HG03575 (cell line): Measurements from ENCODE around the gene GUCD1.
"Not testable (repeated sequence)": the region's sequence is repeated elsewhere in the genome, so short reads cannot be mapped to it uniquely, and the experiment has no call there.

Source experiments
- ATAC-seq: cut with Tn5 transposase; IDR thresholded peaks from one replicate; pipeline ENCODE4 v1.9.1; 2021; ENCODE audit not compliant: unreplicated experiment, insufficient number of reproducible peaks, low FRiP score; ENCODE audit errors: extremely low read depth

The GUCD1 gene

DNA sequence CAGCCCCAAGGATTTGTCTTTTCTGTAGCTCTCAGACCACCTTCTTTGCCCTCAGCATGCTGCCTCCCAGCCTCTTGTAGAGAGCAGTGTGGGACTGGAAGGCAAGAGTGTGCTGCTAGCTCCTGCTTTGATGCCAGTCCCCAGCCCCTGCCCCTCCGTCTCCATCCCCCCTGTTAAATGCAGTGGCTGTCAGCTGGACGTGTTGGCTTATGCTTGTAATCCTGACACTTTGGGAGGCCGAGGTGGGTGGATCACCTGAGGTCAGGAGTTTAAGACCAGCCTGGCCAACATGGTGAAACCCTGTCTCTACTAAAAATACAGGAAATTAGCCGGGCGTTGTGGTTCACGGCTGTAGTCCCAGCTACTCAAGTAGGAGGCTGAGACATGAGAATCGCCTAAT is 16.3 kb upstream of the GUCD1 start:
- no peak for ATAC-seq

DNA sequence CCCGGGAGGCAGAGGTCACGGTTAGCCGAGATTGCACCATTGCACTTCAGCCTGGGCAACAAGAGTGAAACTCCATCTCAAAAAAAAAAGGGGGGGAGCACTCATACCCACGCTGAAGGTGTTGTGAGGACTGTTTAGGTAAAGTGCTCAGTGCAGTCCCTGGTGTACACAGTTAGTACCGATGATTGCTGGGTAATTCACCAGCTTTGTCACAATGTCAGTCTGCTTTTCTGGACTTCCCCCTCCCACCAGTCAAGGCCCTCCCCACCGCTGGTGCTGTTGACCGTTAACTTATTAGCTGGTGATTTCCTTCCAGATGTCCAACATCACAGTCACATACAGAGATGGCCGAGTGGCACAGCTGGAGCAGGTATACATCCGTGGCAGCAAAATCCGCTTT is 12.7 kb upstream of the GUCD1 start:
- ATAC-seq: no peak

DNA sequence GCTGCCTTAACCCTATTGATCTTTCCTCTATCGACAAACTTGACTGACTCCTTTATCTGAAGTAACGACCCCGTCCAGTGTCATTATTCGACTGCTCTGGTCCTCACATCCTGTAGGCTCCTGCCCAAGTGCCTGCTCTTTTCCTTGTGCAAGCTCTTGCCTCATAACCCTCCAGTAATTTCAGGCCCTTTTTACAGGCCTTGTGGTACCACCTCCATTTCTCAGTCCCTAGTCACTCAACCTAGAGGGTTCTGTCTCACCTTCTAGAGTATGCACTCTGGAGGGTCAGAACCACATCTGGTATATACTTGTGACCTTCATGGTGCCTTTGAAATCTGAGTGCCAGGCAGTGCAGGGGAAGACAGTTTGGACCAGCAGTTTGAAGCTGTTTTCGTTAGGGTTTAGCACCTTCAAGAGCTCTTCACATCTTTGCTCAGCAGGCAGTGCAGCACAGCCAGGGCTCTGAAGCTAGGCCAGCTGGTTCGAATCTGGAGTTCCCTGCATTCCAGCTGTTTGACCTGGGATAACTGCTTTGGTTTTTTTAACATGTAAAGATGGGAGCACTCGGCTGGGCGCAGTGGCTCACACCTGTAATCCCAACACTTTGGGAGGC is 12.1 kb upstream of the GUCD1 start:
- ATAC-seq: no peak

DNA sequence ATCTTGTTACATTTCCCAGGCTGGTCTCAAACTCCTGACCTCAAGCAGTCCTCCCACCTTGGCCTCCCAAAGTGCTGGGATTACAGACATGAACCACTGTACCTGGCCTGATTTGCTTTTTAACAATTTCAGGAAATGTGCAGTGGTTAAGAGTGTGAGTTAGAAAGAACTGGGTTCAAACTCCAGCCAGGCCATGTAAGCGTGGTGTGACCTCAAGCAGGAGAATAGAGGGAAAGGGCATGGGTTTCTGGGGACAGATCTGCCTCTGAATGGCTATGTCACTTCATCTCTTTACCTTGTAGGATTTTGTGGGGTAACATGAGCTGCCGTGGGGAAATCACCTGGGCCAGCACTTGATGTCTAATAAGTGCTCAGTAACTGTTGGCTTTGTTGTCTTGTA is 10.1 kb upstream of the GUCD1 start:
- no peak for ATAC-seq

DNA sequence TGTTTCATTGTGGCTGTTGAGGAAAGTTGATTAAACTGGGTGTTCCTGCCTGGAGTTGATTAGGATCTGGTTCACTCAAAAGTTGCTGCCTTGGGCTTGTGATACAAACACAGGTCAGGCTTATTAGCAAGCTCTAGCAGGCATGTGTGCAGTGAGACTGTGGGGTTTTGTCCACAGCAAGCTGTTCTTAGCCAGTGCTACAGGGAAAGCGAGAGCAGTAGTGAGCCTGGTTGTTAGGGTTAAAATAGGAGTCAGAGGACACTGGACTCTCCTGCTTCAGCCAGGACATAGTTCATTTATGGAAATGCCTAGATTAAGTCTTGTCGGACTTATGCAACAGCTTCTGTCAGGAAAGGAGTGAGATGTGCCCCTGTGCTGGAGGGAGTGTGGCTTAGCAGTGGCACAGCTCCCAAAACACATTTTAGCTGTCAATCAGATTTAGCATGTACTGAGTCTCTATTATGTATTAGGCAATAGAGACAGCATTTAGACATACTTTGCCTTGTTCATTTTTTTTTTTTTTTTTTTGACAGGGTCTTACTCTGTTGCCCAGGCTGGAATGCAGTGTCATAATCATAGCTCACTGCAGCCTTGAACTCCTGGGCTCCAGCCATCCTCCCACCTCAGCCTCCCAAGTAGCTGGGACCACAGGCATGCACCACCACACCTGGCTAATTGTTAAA is 9.6 kb upstream of the GUCD1 start:
- ATAC-seq: no peak

DNA sequence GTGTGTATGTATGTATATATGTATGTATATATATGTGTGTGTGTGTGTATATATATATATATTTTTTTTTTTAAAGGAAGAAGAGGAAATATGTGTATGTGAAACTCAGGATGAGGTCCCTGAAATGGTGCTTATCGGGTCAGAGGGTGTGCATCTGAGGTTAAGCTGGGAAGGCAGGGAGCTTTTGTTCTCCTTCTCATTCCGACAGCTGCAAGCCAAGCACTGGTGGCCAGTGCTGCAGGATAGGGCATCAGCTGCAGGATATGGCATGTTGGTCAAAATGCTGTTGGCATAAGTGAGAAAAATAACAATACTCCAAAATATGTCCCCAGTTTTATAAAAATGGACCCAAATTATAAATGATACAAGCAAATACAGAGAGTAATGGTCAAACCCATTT is 8.3 kb upstream of the GUCD1 start:
- ATAC-seq: no peak

DNA sequence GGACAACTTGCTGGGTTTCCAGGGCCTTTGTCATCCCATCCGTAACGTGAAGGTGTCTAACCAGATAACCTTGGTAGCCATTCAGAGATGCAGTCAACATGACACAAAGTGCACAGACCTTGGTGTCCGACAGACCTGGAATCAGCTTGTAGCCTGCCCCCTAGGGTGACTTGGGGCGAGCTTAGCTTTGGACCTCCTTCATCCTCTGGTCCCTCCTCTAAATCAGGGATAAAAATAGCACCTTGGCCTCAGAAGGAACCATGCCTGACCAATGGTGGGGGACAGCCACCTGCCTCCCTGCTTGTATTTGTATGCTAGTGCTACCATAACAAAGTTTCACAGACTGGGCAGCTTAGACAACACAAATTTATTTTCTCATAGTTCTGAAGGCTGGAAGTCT is 4.5 kb upstream of the GUCD1 start:
- ATAC-seq: no peak

DNA sequence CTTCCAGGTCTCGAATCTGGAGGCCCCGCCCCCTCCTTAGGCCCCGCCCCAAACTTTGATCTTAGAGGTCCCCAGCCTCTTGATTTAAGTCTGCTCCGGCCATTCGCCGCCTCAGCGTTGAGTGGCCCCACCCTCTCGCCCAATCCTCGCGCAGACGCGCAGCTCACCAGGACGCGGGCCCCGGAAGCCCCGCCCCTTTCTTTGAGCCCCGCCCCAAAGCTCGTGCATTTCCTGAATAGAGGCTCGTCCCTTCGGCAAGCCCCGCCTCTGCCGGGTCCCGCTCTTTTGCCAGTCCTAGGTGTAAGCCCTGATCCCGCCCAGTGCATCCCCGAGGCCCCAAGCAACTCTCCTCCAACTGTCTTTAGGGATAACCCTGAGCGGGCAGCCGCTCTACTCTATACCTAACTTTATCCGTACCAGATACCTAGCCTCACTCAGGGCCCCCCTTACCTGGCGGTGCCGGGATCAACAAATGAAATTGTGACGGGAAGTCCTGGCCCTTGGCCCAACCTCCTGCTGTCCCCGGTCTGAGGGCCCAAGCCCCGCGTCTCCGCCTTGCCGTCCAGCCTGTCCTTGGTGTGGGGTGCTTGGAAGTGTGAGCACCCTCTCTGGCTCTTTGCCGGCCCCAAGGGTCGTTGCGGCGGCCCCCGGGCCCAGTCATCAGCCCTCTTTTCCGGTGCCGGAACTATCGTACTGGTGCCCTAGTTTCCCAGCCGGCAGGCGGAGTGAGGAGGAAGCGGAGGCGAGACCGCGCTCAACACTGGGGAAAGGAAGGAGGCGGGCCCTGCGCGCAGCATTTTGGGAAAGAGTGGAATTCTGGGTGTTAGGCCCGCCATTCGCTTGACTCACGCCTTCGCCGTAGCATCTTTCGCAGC is 464 bp upstream of the GUCD1 start, which contains the start of gene SNRPD3:
Gene SNRPD3 (plus strand): TSS at position 835 of the 875 bp plus-strand sequence. CDS start 1,676 bp downstream, outside the sequence.
- ATAC-seq: no peak

DNA sequence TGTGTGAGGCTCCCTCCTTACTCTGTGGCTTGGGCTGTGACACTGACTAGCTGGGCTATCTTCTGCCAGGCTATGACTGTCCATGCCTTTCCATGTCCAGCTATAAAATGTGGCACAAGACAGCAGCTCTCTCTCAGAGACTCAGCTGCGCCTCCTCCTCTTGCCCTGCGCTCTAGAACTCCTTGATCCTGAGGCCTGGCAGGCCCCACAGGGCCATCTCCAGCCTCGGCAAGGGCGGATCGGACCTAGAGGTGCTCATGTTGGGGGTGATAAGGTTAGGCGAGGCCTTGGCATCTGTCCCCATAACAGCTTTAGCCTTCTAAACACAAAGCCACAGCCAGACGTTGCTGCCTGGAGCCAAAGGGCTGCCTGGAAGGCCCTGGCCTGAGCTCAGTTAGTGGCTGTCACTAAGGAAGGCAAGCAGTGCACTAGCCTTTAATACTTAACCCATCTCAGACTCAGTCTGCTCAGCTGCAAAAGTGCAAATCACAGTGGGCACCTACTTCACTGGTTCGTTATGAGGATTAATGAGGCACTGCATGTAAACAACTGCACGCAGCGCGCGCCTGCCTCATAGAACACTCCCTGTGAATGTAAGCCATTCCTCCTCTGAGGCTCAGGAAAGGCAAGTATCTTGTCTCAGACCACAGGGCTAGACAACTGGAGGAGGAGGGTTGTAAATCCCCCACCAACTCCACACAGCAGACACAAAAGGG is 1.2 kb downstream of the GUCD1 start:
- no peak for ATAC-seq

DNA sequence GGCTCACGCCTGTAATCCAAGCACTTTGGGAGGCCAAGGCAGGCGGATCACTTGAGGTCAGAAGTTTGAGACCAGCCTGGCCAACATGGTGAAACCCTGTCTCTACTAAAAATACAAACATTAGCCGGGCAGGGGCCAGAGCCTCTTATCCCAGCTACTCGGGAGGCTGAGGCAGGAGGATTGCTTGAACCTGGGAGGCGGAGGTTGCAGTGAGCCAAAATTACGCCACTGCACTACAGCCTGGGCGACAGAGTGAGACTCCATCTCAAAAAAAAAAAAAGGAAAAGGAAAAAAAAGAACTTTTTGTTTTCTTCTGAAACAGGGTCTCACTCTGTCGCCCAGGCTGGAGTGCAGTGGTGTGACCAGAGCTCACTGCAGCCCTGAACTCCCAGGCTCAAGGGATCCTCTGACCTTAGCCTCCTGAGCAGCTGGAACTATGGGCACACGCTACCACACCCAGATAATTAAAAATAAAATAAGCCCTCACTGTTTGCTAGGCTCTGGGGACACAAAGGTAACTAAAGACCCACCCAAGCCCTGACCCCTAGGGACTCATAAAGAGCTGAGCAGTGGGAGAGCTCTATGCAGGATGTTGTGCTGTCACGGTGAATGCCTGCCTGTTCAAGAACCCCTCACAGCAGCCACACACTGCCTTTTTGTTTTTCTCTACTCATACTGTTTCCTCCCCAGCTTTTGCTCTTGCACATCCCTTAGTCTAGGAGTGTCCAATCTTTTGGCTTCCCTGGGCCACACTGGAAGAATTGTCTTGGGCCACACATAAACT is 2.2 kb downstream of the GUCD1 start:
- not testable (repeated sequence) for ATAC-seq

DNA sequence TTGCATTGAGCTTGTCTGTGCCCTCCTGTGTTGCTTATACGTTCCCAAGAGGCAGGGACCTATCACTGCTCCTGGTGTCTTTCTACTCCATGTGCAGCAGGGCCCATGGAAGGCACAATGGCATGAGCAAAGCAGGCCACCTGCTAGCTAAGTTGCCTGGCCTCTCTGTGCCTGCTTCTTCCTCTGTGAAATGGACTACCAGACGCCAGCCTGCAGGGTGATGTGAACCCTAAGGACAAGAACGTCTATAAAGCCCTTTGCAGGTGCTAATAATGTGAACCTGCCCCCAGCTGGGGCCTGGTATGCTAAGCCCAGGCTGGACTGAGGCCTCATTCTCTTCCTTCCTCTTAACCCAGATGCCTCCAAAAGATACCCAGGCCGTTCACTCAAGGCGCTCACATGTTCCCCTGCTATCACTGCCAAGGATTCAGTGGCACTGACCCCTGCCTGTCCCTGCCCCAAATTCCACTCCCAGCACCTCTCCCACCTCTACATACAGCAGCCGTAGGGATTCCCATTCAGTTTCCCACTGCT is 4.0 kb downstream of the GUCD1 start:
- ATAC-seq: no peak

DNA sequence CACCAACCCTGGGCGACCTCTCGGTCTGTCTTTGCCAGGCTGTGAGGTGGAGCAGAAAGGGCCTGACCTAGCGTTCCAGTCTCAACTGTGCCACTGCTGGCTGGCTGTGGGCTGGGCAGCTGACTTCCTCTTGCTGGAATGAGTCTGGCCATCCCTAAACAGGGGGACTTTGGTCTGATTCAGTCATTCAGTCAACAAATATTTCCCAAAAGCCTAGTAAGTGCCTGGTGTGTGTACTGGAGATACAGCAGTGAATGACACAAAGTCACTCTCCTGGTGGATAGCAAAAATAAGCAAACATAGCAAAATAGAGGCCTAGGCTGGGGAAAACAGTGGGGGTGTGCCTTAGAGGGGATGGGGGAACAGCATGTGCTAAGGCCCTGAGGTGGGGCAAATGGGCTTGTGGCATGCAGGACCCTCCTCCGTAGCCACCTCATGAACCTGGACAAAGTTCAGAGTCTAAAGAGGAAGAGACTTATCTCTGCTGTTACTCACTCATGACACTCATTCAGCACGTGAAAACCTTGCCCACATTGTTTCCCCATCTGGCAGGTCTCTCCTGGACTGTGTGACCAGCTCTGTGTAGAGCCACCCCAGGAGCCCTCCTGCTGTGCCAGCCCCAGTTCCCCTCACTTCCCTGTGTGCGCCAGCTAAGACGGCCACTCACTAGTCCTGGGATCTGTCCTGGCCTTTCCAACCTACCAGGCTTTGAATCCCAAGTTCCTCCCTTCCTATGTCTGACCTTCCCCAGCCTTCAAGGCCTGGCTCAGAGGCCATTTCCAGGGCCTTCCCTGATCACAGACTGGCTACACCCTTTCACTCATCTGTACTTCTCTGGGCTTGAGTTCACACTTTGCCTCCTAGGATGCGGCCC is 4.7 kb downstream of the GUCD1 start:
- ATAC-seq: no peak

DNA sequence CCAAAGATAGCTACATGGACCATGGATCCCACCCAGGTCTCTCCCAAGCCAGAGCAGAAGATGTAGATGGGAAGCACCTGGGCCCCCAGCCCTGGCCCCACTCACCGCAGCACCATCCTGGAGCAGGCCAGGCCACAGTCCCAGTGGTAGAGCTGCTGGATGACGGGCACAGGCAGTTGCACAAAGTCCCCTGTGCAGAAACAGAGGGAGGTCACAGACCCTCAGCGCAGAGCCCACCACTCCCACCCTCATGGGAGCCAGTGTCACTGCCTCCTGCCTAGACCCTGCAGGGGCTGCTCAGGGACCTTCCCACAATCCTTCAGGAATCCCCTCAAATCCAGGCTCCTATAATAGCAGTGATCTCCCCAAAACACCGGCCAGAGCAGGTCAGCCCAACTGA is 6.1 kb downstream of the GUCD1 start:
- ATAC-seq: no peak

DNA sequence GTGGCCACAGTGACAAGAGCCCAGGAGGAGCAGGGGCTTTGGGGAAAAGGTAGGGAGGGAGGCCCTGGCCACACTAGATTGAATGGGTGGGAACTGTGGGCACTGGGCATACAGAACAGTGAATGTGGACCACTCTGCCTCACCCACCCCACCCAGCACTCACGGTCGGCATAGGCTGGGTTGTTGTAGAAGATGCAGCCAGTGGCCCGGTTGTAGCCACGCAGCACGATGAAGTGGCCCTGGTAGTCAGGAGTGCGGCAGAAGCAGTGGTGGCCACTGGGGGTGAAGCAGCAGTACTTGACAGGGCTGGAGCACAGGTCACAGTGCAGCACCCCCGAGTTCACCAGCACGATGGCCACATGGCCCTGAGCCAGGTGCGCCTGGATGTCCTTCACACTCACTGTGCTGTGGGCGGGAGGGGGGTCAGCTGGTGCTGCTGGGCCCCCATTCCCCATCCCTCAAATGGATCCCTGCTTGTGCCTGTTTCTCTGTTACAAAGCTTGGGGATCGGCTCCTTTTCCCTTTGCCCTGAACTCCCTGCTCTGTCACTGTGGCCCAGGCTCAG is 11.2 kb downstream of the GUCD1 start:
- no peak for ATAC-seq

DNA sequence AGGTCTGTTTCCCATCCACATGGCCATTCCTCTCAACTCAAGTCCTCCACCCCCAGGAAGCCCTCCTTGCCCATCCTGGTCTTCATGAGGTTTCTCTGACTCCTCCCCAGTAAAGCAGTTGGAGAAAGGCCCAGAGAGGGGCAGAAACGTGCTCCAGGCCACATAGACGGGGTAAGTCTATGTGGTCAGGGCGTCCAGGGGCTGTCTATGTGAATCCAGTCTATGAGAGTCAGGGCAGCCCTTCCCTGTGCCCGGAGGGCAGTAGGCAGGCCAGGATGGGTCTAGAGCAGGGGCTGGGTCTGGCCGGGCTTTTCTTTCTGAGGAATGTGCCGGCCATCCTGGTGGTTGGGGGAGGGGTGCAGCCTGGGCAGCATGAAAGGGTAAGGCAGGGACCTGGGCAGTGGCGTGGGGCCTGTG is 11.7 kb downstream of the GUCD1 start:
- ATAC-seq: no peak

DNA sequence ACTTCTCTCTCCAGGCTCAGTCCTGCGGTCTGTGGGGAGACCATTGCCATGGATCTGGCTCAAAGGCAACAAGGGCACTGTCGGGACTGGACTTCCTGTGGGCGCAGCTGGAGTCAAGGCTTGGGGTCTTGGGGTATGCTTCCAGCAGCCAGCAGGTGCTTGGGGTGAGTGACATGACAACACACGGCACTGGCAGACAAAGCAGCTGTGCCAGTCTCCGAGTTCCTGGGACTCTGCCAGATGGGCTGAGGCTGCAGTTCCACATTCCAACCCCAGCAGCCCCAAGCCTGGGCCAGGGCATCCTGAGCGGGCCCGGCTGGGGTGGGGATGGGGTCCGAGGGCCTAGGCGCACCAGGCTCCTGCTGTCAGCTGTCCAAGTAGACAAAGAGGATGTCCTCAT is 12.3 kb downstream of the GUCD1 start:
- ATAC-seq: no peak
